GM18858 (cell line): ENCODE results near the gene ADARB2.

Experiments
- ATAC-seq: cut with Tn5 transposase; IDR thresholded peaks from one replicate; pipeline ENCODE4 v1.9.1; 2021; ENCODE audit not compliant: unreplicated experiment

Gene ADARB2

DNA sequence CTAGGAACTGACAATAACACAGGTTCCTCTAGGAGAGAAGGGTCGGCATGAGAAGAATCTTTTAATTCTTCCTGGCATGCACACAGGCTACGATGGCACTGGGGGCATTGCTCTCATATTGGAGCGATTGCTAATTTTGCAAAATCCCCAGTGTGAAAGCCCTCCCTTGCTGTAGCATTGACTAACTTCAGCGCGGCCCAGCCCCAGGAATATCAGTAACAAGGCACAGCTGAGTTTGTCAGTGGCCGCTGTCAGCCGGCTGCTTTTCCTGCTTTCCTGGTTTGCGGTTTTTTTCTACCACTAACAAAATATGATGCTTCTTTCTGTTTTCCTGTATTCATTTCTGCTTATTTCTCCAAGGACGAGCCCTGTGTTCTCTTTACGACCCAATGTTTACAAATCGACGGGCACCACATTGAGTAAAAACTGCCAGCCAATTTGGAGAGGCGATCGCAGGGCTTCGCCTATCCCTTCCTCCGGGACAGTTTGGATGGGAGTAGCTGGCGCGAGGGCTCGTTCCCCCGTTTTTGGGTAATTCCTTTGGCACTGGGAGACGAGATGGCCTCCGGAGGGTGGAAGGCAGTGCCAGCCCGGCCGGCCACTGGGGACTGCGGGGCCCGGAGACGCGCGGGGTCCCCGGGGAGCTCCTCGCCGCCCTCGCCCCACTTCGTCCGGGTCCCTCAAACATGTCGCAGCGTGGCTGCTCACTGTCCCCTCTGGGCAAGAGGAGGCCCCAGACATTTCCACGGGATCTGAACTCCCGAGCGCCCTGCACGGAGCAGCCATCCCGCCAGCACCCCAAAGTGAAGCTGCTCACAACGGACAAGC is 967 bp downstream of the ADARB2 start:
- no peak for ATAC-seq

DNA sequence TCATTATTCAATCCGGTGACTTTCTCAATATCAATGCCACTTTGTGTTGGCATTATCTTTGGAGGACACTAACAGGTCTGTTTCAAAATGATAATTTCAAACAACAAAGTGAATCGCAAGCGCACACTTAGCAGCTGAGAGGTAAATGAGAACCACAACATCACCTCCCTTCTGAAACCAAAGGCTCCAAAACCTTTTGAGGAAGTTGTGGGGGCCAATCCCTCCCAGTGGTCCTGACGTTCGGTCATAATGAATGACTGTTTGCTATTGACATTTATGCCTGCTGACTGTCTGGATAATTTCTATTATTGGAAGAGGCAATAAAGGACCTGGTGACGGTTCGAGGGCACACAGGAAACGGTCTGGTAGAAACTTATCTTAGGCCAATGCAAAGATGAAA is 1.8 kb downstream of the ADARB2 start:
- ATAC-seq, result no peak

DNA sequence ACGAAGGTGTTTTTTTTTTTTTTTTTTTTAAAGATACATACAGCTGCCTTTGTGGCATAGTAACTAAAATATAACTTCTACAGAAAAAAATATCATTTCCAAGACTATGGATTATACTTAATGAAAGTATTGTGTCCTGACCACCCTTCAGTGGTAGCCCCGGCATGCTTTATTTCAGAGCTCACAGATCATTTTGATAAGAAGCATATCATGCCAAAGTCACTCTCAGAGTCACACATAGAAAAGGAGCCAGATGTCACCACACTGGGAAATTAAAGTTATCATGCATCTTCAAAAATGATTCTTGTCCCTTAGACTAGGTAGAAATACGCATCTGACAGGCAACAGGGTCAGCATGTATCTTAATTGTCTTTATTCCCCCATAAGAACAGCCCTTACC is 3.0 kb downstream of the ADARB2 start:
- no peak for ATAC-seq

DNA sequence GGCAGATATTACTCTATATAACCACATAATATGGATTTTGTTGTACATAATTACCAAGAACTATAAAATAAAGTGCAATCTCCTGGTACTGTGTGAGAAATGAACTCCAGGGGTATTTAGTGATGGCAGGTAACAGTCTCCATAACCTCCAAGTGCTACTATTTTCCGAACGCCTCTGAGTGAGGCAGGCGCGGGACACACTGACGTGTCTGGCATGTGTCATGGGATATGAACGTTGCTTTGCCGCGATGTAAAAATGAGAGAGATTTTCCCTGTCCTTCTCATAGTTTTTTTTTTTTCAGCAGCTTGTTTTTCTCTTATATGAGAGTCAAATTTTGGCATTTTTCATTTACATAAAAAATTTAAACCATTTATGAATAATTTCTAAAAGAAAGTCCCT is 3.6 kb downstream of the ADARB2 start:
- no peak for ATAC-seq

DNA sequence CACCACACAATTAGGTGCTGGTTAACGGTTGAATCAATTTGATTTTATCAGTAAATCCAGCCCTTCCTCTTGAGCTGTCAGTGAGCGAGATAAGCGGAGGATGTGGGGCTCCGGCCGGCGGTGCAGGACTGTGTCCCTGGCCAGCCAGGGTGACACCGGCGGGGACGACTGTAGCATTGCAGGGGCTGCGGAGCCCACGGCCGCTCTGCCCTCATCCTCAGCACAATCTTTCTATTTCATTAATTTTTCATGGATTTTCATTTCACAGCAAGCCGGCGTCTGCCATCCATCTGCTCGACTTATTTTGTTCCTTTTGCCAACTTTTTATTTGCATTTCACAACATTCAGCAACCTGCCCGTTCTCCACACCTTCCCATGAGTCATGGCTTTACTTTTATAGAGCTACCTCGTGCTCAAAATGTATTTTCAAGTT is 4.7 kb downstream of the ADARB2 start:
- no peak for ATAC-seq

DNA sequence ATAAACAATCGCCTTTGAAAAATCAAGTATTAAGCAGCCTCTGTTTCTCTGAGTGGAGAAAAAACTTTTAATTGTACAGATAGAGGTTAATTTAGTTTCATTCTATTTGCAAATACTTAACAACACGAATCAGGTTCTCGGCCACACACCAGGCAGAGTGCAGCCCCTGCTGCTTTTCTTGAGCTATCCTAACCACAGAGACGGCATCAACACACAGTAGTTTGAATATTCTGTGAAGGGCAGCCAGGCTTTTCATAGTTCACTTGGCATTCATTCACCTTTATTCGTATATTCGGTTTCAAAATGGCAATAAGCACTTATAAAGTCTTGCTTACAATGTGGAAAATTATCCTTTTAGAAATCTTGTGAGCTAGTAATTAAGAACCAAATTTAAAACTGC is 5.7 kb downstream of the ADARB2 start:
- no peak for ATAC-seq

DNA sequence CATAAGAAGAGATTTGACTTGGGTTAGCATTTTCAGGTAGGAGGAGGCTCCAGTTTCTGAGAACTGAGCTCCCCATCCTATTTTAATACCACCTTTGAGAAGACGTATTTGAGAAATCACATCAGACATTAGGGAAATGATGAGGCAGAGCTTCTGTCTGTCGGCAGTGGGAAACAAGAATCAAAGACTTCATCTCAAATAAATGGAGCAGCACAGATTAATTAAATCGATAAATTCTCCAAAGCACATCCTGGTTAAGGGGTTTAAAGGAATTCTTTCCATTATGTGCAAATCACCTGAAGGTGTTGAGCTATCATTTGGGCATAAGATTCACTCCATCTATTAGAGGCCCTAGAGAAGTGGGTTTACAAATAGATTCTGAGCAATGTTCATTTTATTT is 7.6 kb downstream of the ADARB2 start:
- no peak for ATAC-seq

DNA sequence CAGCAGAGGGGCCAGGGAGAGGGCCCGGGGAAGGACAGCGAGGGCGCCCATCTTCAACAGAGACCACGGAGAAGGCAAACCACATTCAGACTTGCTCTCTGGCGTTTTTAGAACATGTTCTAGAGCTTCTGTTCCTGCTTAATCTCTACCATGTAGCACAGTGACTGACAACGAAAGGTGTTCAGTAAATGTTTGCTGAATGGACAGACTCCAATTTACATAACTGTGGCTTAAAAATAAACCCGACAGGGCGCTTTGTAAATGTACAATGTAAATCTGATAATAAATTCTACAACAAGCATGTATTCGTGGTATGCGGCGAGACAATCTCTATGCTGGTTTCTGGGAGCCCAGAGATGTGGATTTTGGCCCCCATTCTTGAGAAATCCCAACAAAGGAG is 10.5 kb downstream of the ADARB2 start:
- no peak for ATAC-seq

DNA sequence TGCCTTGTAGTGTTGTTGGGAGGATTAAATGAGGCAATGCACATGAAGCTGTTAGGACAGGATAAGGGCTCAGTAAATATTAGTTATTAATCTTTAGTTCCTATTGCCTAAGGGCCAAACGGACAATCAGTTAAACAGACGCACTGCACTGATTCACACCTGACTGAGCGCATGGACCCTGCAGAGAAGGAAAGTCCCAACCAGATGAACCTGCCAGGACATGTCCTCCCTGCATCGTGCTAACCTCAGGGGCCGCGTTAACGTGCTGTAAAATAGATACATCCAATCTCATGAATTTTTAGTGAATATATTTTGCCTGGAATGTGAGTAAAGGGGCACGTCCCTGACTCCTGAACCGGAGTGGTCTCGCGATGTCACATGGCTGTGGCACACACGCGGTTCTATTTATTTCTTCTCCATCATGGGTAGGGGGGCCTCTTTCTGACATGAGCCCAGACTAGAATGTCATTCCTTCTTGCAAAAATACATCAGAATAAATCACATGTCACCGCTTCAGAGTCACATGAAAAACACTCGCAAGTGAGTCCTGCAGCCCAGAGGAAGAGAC is 12.3 kb downstream of the ADARB2 start:
- ATAC-seq, result no peak

DNA sequence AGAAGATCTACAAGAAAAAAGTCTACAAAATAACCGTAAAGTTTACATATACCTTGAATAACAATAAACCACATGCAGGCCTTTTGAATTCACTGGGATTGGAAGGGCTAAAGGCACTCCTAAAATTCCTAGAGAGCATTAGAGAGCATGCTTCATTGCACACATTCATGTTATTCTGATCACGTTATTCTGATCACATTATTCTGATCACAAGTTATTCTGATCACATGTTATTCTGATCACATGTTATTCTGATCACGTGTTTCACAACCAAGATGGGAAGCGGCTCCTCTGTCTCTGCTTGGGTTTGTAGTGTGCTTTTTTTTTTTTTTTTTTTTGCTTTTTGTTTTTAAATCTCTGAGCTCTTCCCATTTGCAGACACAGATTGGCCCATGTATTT is 20.5 kb downstream of the ADARB2 start:
- no peak for ATAC-seq

DNA sequence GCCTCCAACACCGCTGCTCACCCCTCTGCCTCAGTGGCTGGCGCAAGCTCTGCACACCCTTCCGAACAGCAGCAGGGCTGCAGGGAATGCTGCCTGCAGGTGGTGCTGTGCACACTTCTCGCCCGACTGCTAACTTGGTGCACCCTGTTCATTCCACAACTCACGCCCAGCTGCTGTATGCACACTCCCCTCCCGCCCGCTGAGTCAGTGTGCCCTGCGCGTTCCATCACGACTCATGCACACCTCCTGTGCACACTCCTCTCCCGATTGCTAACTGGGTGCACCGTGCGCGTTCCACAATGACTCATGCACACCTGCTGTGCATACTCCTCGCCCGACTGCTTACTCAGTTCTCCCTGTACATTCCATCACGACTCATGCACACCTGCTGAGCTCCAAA is 21.5 kb downstream of the ADARB2 start:
- no peak for ATAC-seq

DNA sequence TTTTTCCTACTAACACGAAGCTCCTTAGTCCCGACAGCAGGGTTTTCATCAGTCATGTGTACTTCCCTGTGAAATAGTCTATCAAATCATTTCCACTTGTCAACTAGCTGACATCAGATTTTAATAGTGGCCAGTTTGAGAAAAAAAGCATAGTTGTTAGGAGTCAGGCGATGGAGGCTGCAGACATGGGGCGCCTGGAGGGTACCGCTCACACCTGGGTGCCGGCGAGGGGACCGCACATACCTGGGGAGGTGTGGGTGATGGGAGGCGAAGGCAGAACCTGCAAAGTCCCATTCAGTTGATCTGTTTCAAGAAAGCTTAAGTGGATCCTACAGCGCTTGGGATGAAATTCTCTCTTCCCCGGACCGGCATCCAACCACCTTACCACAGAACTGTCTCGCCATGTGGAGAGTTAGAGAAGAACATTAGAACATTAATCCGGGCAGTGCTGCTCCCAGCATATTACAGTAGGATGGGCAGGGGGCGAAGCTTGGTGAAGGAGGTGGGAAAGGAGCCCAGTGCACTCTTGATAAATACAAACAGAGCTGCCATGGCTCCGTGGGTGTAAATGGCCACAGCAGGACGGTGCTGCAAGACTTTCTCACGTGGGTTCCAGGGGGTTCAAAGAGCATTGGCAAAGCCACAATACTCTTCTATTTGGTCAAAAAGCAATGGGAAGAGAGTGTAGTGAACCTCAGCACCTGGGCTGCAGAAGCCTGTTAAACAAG is 24.2 kb downstream of the ADARB2 start:
- ATAC-seq, result no peak

DNA sequence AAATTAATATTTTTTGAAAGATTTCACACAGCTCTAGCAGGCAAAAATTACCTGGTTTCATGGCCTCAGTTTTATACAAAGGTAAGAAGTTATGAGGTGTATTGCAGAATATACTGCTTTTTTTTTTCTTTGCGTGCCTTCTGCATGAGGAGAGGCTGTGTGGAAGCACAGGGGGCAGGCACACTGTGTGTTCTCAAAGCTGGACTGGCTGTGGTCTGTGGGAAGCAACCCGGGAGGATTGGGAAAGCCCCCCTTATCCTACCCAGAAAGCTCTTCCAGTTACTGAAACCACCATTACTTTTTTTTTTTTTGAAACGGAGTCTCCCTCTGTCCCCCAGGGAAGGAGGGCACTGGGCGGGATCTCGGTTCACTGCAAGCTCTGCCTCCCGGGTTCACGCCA is 25.0 kb downstream of the ADARB2 start:
- no peak for ATAC-seq

DNA sequence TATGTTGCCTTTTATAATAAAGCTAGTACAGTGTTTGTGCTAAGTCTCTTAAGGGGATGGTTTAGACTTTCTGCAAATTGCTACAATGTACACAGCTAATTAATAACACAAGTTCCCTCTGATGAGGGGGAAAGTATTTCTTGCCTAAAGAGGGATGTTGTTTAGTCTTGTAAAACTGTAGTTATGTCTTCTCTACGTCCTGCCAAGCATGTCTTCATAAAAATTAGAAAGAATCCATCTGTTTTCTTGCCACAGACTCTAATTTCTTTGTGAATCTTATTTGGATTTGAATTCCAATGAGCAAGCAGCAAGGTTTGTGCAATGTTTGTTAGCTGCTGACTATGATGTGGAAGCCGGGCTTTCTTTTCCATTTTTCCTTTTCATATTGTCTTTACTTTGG is 28.2 kb downstream of the ADARB2 start:
- ATAC-seq, result no peak

DNA sequence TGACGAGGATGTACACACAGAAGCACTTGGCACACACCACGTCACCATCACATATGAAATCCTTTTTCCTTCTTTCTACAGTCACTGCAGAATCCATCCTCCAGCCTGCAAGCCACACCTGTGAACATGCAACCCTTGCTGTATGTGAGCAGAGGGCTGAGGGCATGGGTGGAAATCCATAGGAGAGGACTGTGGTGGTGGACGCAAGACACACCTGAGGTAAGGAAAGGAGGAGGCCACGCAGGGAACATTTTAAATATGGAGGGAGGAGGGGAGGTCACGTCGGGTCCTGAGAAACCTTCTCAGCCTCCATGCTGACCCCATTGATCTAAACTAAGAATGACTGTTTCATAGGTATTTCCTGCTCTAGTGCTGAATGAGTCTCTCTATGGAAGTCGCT is 28.6 kb downstream of the ADARB2 start:
- ATAC-seq, result no peak

DNA sequence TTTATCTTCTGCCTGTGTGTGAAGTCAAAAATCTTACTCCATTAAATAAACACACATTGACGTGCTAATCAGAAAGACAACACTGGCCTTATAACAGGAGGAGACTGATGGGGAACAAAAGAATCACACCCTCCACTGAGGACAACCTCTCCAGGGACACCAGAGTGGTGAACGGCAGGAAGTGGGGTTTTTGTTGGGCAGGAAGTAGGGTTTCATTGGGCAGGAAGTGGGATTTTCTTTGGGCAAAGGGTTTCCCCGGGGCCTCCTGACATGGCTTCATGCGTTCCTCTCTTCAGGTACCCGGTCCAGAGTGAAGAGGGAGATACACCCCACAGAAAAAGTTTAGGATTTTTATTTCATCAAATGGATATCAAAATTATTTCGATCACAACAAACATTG is 30.6 kb downstream of the ADARB2 start:
- no peak for ATAC-seq

DNA sequence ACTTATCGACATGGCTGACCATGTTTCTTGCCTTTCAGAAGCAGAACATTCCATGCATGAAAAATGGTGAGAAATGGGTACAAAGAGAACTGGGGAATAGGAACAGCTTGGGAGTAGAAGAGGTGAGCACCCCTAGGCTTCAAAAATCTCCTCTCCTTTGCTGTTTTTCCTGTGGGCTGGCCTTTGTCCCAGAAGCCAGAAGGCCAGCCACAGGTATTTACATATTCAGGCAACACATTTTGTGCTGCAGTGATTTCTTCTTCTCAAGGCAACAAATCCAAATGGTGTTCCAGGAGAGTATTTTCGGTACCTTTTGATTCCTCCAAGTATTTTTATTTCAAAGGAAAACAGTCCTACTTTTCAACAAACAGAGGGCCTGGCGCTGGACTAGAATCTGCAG is 31.1 kb downstream of the ADARB2 start:
- ATAC-seq, result no peak

DNA sequence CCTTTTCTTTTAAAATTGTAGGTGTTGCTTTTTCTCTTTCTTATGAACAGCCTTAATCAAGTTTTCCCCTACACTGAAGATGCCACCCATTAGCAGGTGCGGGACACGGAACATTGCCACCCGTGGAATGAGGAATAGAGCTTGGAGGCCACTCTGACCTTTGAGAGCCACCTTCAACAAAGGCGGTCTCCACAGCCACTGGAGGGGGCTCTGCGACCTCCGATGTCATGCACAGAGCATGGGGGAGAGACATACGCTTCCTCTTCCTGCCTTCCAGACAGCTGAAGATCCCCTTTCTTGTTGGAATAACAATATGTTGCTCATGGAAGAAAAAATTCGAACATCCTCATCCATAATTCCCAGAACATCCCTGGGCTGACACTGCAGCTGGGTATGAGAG is 39.1 kb downstream of the ADARB2 start:
- ATAC-seq, result no peak

DNA sequence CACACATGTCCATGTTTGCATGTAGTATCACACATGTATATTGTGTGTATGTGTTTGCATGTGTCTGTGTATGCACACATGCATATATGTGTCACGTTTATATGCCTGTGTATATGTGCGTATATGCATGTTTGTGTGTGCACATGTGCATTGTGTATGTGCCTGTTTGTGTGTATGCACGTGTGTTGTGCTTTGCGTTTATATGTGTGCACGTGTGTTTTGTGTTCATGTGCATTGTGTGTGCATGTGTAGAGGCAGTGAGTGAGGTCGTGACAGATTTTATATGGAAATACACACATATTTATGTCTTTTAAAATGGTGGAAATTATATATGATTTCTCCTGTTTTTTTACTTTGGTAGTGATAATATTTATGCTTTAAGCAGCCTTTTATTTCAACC is 41.2 kb downstream of the ADARB2 start:
- ATAC-seq, result no peak

DNA sequence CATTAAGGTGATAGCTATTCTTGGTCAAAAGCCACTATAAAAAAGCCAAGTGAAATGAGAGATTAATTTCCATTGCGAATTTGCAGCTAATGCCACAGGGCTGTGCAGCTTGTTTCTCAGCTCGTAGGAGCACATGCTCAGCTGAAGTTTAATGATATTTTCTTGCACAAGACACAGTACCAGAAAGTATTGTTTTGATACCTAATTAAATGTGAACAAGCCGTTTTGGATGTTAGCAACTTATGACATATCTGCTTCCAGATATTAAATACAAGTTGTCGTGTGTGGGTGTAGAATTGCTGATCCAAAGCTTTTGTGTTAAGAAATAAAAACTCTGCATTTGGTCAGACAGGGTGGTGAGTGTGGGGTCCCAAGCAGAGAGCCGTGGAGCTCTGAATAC is 47.2 kb downstream of the ADARB2 start:
- ATAC-seq, result no peak

DNA sequence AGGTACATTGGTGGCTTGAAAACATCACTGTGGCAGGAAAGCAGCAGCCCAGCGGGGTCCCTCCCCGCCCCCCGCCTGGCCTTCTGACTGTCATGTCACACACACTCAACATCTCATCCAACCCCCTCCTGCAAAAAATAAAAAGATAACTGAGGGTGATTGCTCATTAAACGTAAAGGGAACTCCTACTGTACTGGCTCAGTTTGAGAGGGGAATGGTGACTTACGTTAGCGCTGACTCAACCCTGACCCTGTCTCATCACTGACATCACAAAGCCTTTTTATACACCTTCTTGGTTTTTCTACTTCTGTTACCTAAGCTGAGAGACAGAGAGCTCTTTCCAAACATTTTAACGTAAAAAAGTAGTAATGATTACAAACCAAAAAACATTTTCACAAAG is 48.8 kb downstream of the ADARB2 start:
- ATAC-seq, result no peak

DNA sequence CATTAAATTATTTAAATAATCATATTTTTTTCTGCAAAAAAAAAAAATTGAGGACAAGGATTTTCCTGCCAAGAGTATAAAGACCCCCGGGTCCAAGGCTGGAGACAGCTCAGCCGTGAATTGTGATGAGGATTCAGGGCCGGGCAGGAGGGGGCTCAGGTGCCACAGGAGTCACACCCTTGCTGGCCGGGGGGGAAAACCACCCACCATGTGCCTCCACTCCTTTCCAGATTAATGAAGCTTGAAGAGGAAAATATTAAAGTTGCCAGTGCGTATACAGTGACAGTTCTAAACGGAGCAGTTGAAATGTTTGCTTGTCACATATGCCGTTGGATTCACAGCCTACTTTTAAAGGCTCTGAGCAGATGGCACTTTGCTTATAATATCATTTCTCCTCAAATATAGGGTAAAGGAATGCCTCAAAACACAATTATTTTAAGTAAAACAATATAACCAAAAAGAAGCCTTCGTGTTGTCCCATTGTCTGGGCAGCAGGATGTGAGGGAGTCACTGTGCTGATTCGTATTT is 49.6 kb downstream of the ADARB2 start:
- ATAC-seq, result no peak
